WTC11 (cell line): ENCODE measurements around the gene ERCC4.

ENCODE experiments used
- CREB1 ChIP-seq: sonication (generic); formaldehyde crosslinking; IDR thresholded peaks from 2 replicates; pipeline ENCODE4 v1.8.0; 2023; ENCODE audit warnings: mild to moderate bottlenecking, missing genetic modification reagents
- CTCF ChIP-seq: fragments of 200-600 bp; IDR thresholded peaks from 2 replicates; pipeline ENCODE4 v1.8.0; 2022; ENCODE audit warnings: antibody characterized with exemption
- E2F4 ChIP-seq: sonication (generic); formaldehyde crosslinking; IDR thresholded peaks from 2 replicates; pipeline ENCODE4 v1.8.1; 2022; ENCODE audit warnings: low read depth, mild to moderate bottlenecking, moderate library complexity, missing genetic modification reagents, borderline replicate concordance
- ESRRA ChIP-seq: sonication (generic); formaldehyde crosslinking; IDR thresholded peaks from 2 replicates; pipeline ENCODE4 v1.8.1; 2022; ENCODE audit warnings: mild to moderate bottlenecking, missing genetic modification reagents, borderline replicate concordance
- GABPB1 ChIP-seq: sonication (generic); formaldehyde crosslinking; IDR thresholded peaks from 2 replicates; pipeline ENCODE4 v1.8.1; 2023; ENCODE audit warnings: mild to moderate bottlenecking, missing genetic modification reagents
- GRHL2 ChIP-seq: fragments of 250-450 bp; sonication (Bioruptor Pico); IDR thresholded peaks from 2 replicates; pipeline ENCODE4 v1.8.0; 2022; ENCODE audit warnings: mild to moderate bottlenecking, moderate library complexity; ENCODE audit not compliant: insufficient replicate concordance, severe bottlenecking
- JUN ChIP-seq: sonication (generic); formaldehyde crosslinking; IDR thresholded peaks from 2 replicates; pipeline ENCODE4 v1.8.0; 2023; ENCODE audit warnings: mild to moderate bottlenecking, missing genetic modification reagents
- NFATC4 ChIP-seq: fragments of 250-450 bp; sonication (Bioruptor Pico); IDR thresholded peaks from 2 replicates; pipeline ENCODE4 v1.9.0; 2021; ENCODE audit warnings: mild to moderate bottlenecking
- SMAD3 ChIP-seq: sonication (generic); formaldehyde crosslinking; IDR thresholded peaks from 2 replicates; pipeline ENCODE4 v1.8.0; 2022; ENCODE audit warnings: missing genetic modification reagents, mild to moderate bottlenecking, borderline replicate concordance
- SMAD4 ChIP-seq: sonication (generic); formaldehyde crosslinking; IDR thresholded peaks from 2 replicates; pipeline ENCODE4 v1.8.0; 2022; ENCODE audit warnings: mild to moderate bottlenecking, missing genetic modification reagents
- ZNF121 ChIP-seq: sonication (generic); formaldehyde crosslinking; IDR thresholded peaks from 2 replicates; pipeline ENCODE4 v1.8.0; 2023; ENCODE audit warnings: missing genetic modification reagents
- ZNF232 ChIP-seq: sonication (generic); formaldehyde crosslinking; IDR thresholded peaks from 2 replicates; pipeline ENCODE4 v1.8.0; 2022; ENCODE audit warnings: mild to moderate bottlenecking, missing genetic modification reagents
- TF ChIP-seq, protein P1 (sequence below): sonication (generic); formaldehyde crosslinking; IDR thresholded peaks from 2 replicates; pipeline ENCODE4 v1.8.1; 2023; ENCODE audit warnings: mild to moderate bottlenecking, missing genetic modification reagents, moderate library complexity

- TF ChIP-seq CREB1 (CRISPR knock-in tag) (no peak), CTCF (no peak), ZNF121 (CRISPR knock-in tag) (no peak), ESRRA (no peak), GRHL2 (no peak), JUN (no peak), NFATC4 (no peak), SMAD4 (no peak), SMAD3 (no peak), GABPB1 (no peak), E2F4 (CRISPR knock-in tag) (no peak), ZNF232 (CRISPR knock-in tag) (no peak)
- TF ChIP-seq, protein P1, sequence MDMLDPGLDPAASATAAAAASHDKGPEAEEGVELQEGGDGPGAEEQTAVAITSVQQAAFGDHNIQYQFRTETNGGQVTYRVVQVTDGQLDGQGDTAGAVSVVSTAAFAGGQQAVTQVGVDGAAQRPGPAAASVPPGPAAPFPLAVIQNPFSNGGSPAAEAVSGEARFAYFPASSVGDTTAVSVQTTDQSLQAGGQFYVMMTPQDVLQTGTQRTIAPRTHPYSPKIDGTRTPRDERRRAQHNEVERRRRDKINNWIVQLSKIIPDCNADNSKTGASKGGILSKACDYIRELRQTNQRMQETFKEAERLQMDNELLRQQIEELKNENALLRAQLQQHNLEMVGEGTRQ (CRISPR knock-in tag), result no peak
Observed at GRCh38 chr16:14001521-14001920, 81.6 kb downstream of the ERCC4 start.
